ENCODE data around the gene SFT2D1.

Gene SFT2D1

GRCh38 chr6:166286839-166287271, 55.5 kb downstream of the SFT2D1 start:
- Histone ChIP-seq H2AFZ (ENCODE audit: low read length) (peak overlapping the region; percentile 55; the same call in 1 of the 2 replicates), H3K27me3 (ENCODE audit: insufficient read depth, low read length, poor library complexity, severe bottlenecking) (no peaks in the 10 kb centered on the region), H3K4me3 (ENCODE audit: low read length, poor library complexity, severe bottlenecking) (no peak overlapping the region), H3K9ac (ENCODE audit: low read depth, low read length, poor library complexity, severe bottlenecking) (no peak overlapping the region), H3K9me2 (replicated peaks; ENCODE audit: low read depth, low read length) (no peaks in the 10 kb centered on the region), H3K79me2 (ENCODE audit: insufficient read depth, low read length) (no peaks in the 10 kb centered on the region), H3K4me1 (ENCODE audit: insufficient read depth, low read length, poor library complexity, severe bottlenecking) (no peaks in the 10 kb centered on the region), H3K36me3 (ENCODE audit: insufficient read depth, low read length) (no peaks in the 10 kb centered on the region), H3K9me3 (ENCODE audit: insufficient read depth, low read depth, low read length) (no peaks in the 10 kb centered on the region), H3K4me2 (ENCODE audit: low read depth, low read length, poor library complexity, severe bottlenecking) (no peak overlapping the region), H4K20me1 (ENCODE audit: insufficient read depth, low read length, poor library complexity, severe bottlenecking) (no peaks in the 10 kb centered on the region), H3F3A (ENCODE audit: low read depth) (no peaks in the 10 kb centered on the region)
- TF ChIP-seq EZH2phosphoT487 (IDR thresholded peaks at IDR 0.05; ENCODE audit: borderline replicate concordance) (no peak), CTCF (conservative IDR thresholded peaks at IDR 0.05; ENCODE audit: low read length) (no peak)

- H3K27me3 ChIP-seq (ENCODE audit: insufficient read depth, low read length, poor library complexity, severe bottlenecking) = no peaks in the 10 kb centered on the region
Observed at GRCh38 chr6:166285233-166285632, 57.1 kb downstream of the SFT2D1 start.

GRCh38 chr6:166284640-166285039, 57.7 kb downstream of the SFT2D1 start:
- Histone ChIP-seq H3K9me3 (ENCODE audit: insufficient read depth, low read depth, low read length) (no peaks in the 10 kb centered on the region), H3K4me2 (ENCODE audit: low read depth, low read length, poor library complexity, severe bottlenecking) (no peak overlapping the region), H3K79me2 (ENCODE audit: insufficient read depth, low read length) (no peaks in the 10 kb centered on the region), H3K9me2 (replicated peaks; ENCODE audit: low read depth, low read length) (no peaks in the 10 kb centered on the region), H3K4me1 (ENCODE audit: insufficient read depth, low read length, poor library complexity, severe bottlenecking) (no peaks in the 10 kb centered on the region), H3F3A (ENCODE audit: low read depth) (no peaks in the 10 kb centered on the region), H4K20me1 (ENCODE audit: insufficient read depth, low read length, poor library complexity, severe bottlenecking) (no peaks in the 10 kb centered on the region), H2AFZ (ENCODE audit: low read length) (no peak overlapping the region), H3K9ac (ENCODE audit: low read depth, low read length, poor library complexity, severe bottlenecking) (no peak overlapping the region), H3K27me3 (ENCODE audit: insufficient read depth, low read length, poor library complexity, severe bottlenecking) (no peaks in the 10 kb centered on the region), H3K36me3 (ENCODE audit: insufficient read depth, low read length) (no peaks in the 10 kb centered on the region), H3K4me3 (ENCODE audit: low read length, poor library complexity, severe bottlenecking) (no peak overlapping the region)
- TF ChIP-seq CTCF (conservative IDR thresholded peaks at IDR 0.05; ENCODE audit: low read length) = no peak
- no peak for TF ChIP-seq EZH2phosphoT487 (IDR thresholded peaks at IDR 0.05; ENCODE audit: borderline replicate concordance)

More at GRCh38 chr6:166285233-166285632, 57.1 kb downstream of the SFT2D1 start:
- Histone ChIP-seq H3K36me3 (ENCODE audit: insufficient read depth, low read length) (no peaks in the 10 kb centered on the region), H4K20me1 (ENCODE audit: insufficient read depth, low read length, poor library complexity, severe bottlenecking) (no peaks in the 10 kb centered on the region), H3K9me3 (ENCODE audit: insufficient read depth, low read depth, low read length) (no peaks in the 10 kb centered on the region), H3K4me1 (ENCODE audit: insufficient read depth, low read length, poor library complexity, severe bottlenecking) (no peaks in the 10 kb centered on the region), H3K4me2 (ENCODE audit: low read depth, low read length, poor library complexity, severe bottlenecking) (no peak overlapping the region), H3K79me2 (ENCODE audit: insufficient read depth, low read length) (no peaks in the 10 kb centered on the region), H3F3A (ENCODE audit: low read depth) (no peaks in the 10 kb centered on the region), H2AFZ (ENCODE audit: low read length) (no peak overlapping the region), H3K9ac (ENCODE audit: low read depth, low read length, poor library complexity, severe bottlenecking) (no peak overlapping the region), H3K4me3 (ENCODE audit: low read length, poor library complexity, severe bottlenecking) (no peak overlapping the region), H3K9me2 (replicated peaks; ENCODE audit: low read depth, low read length) (no peaks in the 10 kb centered on the region)
- TF ChIP-seq EZH2phosphoT487 (IDR thresholded peaks at IDR 0.05; ENCODE audit: borderline replicate concordance) (no peak), CTCF (conservative IDR thresholded peaks at IDR 0.05; ENCODE audit: low read length) (no peak)
